HCT116 (cell line): ENCODE data around the gene EIF3L. TPM values are rescaled to one million over a fixed set of nuclear protein-coding genes. Genes with fewer than 3 reads are reported as not detected.

Source experiments
- ATAC-seq: fragments of 200-7000 bp; cut with Tn5 transposase; 2 replicates; pipeline ENCODE4 v1.9.1; 2020; ENCODE audit warnings: mild to moderate bottlenecking, moderate library complexity
- BruUV-seq: library from RNA; stranded (reverse); fragments of 400-500 nt; replicated peaks from 2 replicates; lab custom pipeline; 2021; lab: Mats Ljungman, UMichigan
- CTCF ChIA-PET: fragments of 300-600 bp; sonication (Branson Sonifier 250); formaldehyde crosslinking; loops from one replicate; lab custom pipeline; 2021; ENCODE audit warnings: antibody characterized with exemption; lab: Charles Lee
- POLR2A ChIA-PET: fragments of 300-600, 350-600 bp; sonication (Branson Sonifier 250); formaldehyde crosslinking; loops from one replicate; lab custom pipeline; 2021; ENCODE audit warnings: antibody characterized with exemption; lab: Charles Lee
- RAD21 ChIA-PET, 2 experiments: fragments of 300-600 bp; sonication (Branson Sonifier 250); formaldehyde crosslinking; loops; one replicate each; lab custom pipeline; 2023; ENCODE audit warnings: low total read pairs in 2 of 2; ENCODE audit not compliant: uncharacterized antibody in 2 of 2, unreplicated experiment in 2 of 2, low non-redundant PET in 1 of 2; lab: Charles Lee
- DNase-seq: peaks from one replicate; pipeline ENCODE4 v3.0.0-alpha.2; 2010; ENCODE audit warnings: low read depth, low spot score
- H2AFZ ChIP-seq: fragments of 200-600 bp; shearing (Covaris generic), sonication (generic); 2 replicates; pipeline ENCODE4 v1.6.1; 2017; ENCODE audit warnings: low read depth, mixed run types, mixed read lengths, antibody characterized with exemption, low read length; ENCODE audit not compliant: poor library complexity, severe bottlenecking
- H3K27ac ChIP-seq: 2 replicates; pipeline ENCODE4 v1.5.1; 2012; ENCODE audit warnings: low read depth, low read length
- H3K27me3 ChIP-seq: fragments of 200-600 bp; sonication (generic); 2 replicates; pipeline ENCODE4 v1.6.1; 2016; ENCODE audit warnings: mixed run types, low read length, mixed read lengths; ENCODE audit not compliant: insufficient read depth
- H3K36me3 ChIP-seq, 2 experiments: fragments of 200-500 bp in 1 of 2; fragments of 200-600 bp in 1 of 2; sonication (Bioruptor generic) in 1 of 2; sonication (generic) in 1 of 2; 2 replicates each; pipeline versions ENCODE4 v1.5.1 to v1.6.1; 2014 to 2016; ENCODE audit warnings: low read length in 2 of 2, inconsistent platforms in 1 of 2, mixed read lengths in 1 of 2, mixed run types in 1 of 2; ENCODE audit not compliant: insufficient read depth in 2 of 2, control insufficient read depth in 1 of 2
- H3K4me1 ChIP-seq, 2 experiments: fragments of 200-600 bp in 1 of 2; sonication (generic) in 1 of 2; 2 replicates each; pipeline versions ENCODE4 v1.5.1 to v1.6.1; 2012 to 2017; ENCODE audit warnings: low read length in 2 of 2, inconsistent platforms in 1 of 2, mild to moderate bottlenecking in 1 of 2, mixed read lengths in 1 of 2, mixed run types in 1 of 2, moderate library complexity in 1 of 2; ENCODE audit not compliant: insufficient read depth in 2 of 2, control insufficient read depth in 1 of 2
- H3K4me2 ChIP-seq: fragments of 200-600 bp; sonication (generic); 2 replicates; pipeline ENCODE4 v1.6.1; 2017; ENCODE audit warnings: mixed run types, low read length, mixed read lengths
- H3K4me3 ChIP-seq, 2 experiments: fragments of 200-600 bp in 1 of 2; sonication (generic) in 1 of 2; replicated peaks in 1 of 2; 2 replicates each; pipeline ENCODE4 v1.5.1; 2011 to 2016; ENCODE audit warnings: low read length in 2 of 2, control low read depth in 1 of 2, low read depth in 1 of 2, mild to moderate bottlenecking in 1 of 2, mixed read lengths in 1 of 2, mixed run types in 1 of 2
- H3K79me2 ChIP-seq: fragments of 200-600 bp; sonication (generic); 2 replicates; pipeline ENCODE4 v1.6.1; 2017; ENCODE audit warnings: mild to moderate bottlenecking, mixed run types, low read length, moderate library complexity, mixed read lengths; ENCODE audit not compliant: insufficient read depth
- H3K9ac ChIP-seq: fragments of 200-600 bp; sonication (generic); 2 replicates; pipeline ENCODE4 v1.6.1; 2016; ENCODE audit warnings: low read length, mixed read lengths
- H3K9me2 ChIP-seq: fragments of 200-600 bp; sonication (generic), shearing (Covaris generic); 2 replicates; pipeline ENCODE4 v1.6.1; 2017; ENCODE audit warnings: mixed run types, mild to moderate bottlenecking, moderate library complexity; ENCODE audit not compliant: insufficient read depth
- H3K9me3 ChIP-seq, 2 experiments: fragments of 200-500 bp in 1 of 2; fragments of 200-600 bp in 1 of 2; sonication (Bioruptor generic) in 1 of 2; sonication (generic) in 1 of 2; 2 replicates each; pipeline ENCODE4 v1.6.1; 2014 to 2017; ENCODE audit warnings: low read length in 2 of 2, mixed read lengths in 2 of 2, inconsistent platforms in 1 of 2, low read depth in 1 of 2, mild to moderate bottlenecking in 1 of 2, mixed run types in 1 of 2, moderate library complexity in 1 of 2; ENCODE audit not compliant: control insufficient read depth in 1 of 2, insufficient read depth in 1 of 2
- H4K20me1 ChIP-seq: fragments of 200-600 bp; sonication (generic), shearing (Covaris generic); 2 replicates; pipeline ENCODE4 v1.6.1; 2017; ENCODE audit warnings: mixed run types, mild to moderate bottlenecking, moderate library complexity; ENCODE audit not compliant: insufficient read depth
- ATF3 ChIP-seq: IDR thresholded peaks from 2 replicates; pipeline ENCODE4 v1.6.1; 2012
- CBX3 ChIP-seq: IDR thresholded peaks from 2 replicates; pipeline ENCODE4 v1.6.1; 2012; ENCODE audit warnings: low read depth
- CEBPB ChIP-seq: IDR thresholded peaks from 2 replicates; pipeline ENCODE4 v1.6.1; 2012; ENCODE audit warnings: low read depth
- EGR1 ChIP-seq: IDR thresholded peaks from 2 replicates; pipeline ENCODE4 v1.6.1; 2012; ENCODE audit warnings: low read depth
- JUND ChIP-seq: IDR thresholded peaks from 2 replicates; pipeline ENCODE4 v1.6.1; 2012
- MAX ChIP-seq: IDR thresholded peaks from 2 replicates; pipeline ENCODE4 v1.6.1; 2012
- POLR2A ChIP-seq: IDR thresholded peaks from 2 replicates; pipeline ENCODE4 v1.7.0; 2011; ENCODE audit warnings: borderline replicate concordance; ENCODE audit not compliant: insufficient read depth, insufficient read length; ENCODE audit errors: extremely low read depth
- POLR2AphosphoS5 ChIP-seq: IDR thresholded peaks from 2 replicates; pipeline ENCODE4 v1.6.1; 2011; ENCODE audit warnings: mild to moderate bottlenecking, low read depth, low read length, moderate library complexity
- RAD21 ChIP-seq: IDR thresholded peaks from 2 replicates; pipeline ENCODE4 v1.6.1; 2012; ENCODE audit warnings: low read depth, mild to moderate bottlenecking
- REST ChIP-seq: IDR thresholded peaks from 2 replicates; pipeline ENCODE4 v1.6.1; 2012; ENCODE audit warnings: low read depth
- SIN3A ChIP-seq: IDR thresholded peaks from 2 replicates; pipeline ENCODE4 v1.6.1; 2012; ENCODE audit warnings: low read depth
- SP1 ChIP-seq: IDR thresholded peaks from 2 replicates; pipeline ENCODE4 v1.6.1; 2012; ENCODE audit warnings: low read depth
- YY1 ChIP-seq: IDR thresholded peaks from 2 replicates; pipeline ENCODE4 v1.6.1; 2011; ENCODE audit warnings: low read length, low read depth, moderate library complexity, mild to moderate bottlenecking; ENCODE audit not compliant: insufficient replicate concordance; ENCODE audit errors: extremely low read depth
- ZBTB33 ChIP-seq: IDR thresholded peaks from 2 replicates; pipeline ENCODE4 v1.6.1; 2011; ENCODE audit warnings: mild to moderate bottlenecking, low read length, moderate library complexity; ENCODE audit not compliant: insufficient replicate concordance; ENCODE audit errors: extremely low read depth
- intact Hi-C: fragments of 100-400 bp; cut with micrococcal nuclease; formaldehyde crosslinking; loops from 2 replicates; pipeline ENCODE4 v1.10.0; 2022
- total RNA-seq: library from RNA; stranded (reverse); gene quantifications from one replicate; pipeline ENCODE4 v1.2.1, GENCODE V29; 2021; ENCODE audit not compliant: unreplicated experiment

Gene EIF3L
- total RNA-seq, 1 experiment from 2014 or later: 687 TPM

GRCh38 chr22:37823134-37823985 is 25.9 kb upstream of the EIF3L start, which contains the start of gene GALR3 (continued):
- no peak for TF ChIP-seq REST
- no peak for TF ChIP-seq CBX3
- no peak for TF ChIP-seq ATF3

- peaks cover 0 to 7% of the 10 kb centered on the region in 2 experiments; a peak in 1 of 4 replicates for H3K4me1 ChIP-seq
- no peaks in the 10 kb centered on the region for H3K27me3 ChIP-seq
- intact Hi-C loops: no loop called here
- H3K27ac ChIP-seq: no peak overlapping the region
- no peak for DNase-seq
- ChIA-PET CTCF (interaction anchor here (0.7 kb wide), 1 partner anchor 39 kb away, joined by 3 read pairs; no protein-coding TSS in a partner anchor), POLR2A (interaction anchor here (1.1 kb wide), 1 partner anchor 18 kb away, joined by 3 read pairs; the partner anchor contains the start of gene GCAT), RAD21 (no interaction called here)
- H3K79me2 ChIP-seq: no peaks in the 10 kb centered on the region
- H3K9me3 ChIP-seq: no peaks in the 10 kb centered on the region
- H2AFZ ChIP-seq: no peak overlapping the region
- H3K4me2 ChIP-seq: no peak overlapping the region
- H3K36me3 ChIP-seq: no peaks in the 10 kb centered on the region
- no peaks in the 10 kb centered on the region for H4K20me1 ChIP-seq
- no peaks in the 10 kb centered on the region for H3K9me2 ChIP-seq
- ATAC-seq: no peak
- BruUV-seq: no TSS peak
- no peak overlapping the region for H3K4me3 ChIP-seq
- H3K9ac ChIP-seq: no peak overlapping the region
- TF ChIP-seq ZBTB33: no peak
- no peak for TF ChIP-seq SP1
- no peak for TF ChIP-seq CEBPB
- no peak for TF ChIP-seq POLR2AphosphoS5
- no peak for TF ChIP-seq POLR2A
- TF ChIP-seq MAX: no peak
- TF ChIP-seq RAD21: no peak
- no peak for TF ChIP-seq JUND
- TF ChIP-seq YY1: no peak
- no peak for TF ChIP-seq SIN3A
- no peak for TF ChIP-seq EGR1
Measured at GRCh38 chr22:37824674-37825641, 24.3 kb upstream of the EIF3L start.
